ENCODE results near the gene HECTD2.

The HECTD2 gene

DNA sequence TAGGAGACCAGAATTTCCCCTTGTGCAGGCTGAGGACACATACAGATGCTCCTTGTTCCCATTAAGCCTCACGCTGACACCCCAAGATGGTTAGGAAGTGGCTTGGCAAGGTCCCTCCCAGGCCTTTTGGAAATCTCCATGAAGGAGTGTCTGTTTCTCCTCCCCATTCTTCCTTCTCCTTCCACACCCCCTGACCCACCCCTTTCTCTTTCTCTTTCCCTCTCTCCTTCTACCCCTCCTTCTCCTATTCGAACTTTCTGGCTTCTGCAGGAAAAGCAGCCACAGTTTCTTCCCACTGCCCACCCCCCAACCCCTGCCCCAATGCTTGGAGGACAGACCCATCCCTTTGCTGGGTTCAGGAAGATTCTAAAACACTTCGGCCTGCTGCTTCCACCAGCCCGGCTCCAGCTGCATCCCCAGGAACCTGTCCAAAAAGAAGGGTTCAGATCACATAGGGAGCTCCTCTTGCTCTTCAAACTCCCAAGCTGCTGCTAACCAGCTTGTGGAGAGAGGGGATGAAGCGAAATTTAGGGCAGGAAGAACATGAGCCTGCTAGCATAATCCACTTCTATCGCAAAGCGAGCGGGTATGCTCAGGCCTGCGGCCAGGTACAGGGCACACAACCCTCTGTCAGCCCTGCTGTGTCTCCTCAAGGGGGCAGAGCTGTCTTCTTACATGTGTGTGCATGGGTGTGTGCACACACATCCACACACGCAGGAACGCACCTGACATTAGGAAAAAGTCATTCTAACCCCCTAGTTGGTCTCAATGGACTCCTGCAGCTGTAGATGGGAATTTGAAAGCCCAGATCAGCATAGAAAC lies 142.3 kb downstream of the HECTD2 start:
- H3K27me3 ChIP-seq (replicated peaks; ENCODE audit: control insufficient read depth, insufficient read depth, low read length) = no peaks in the 10 kb centered on the region; the same call in 1 of the 2 replicates
- no peak for DNase-seq (ENCODE audit: extremely low read depth, insufficient read length)
- H3K36me3 ChIP-seq (ENCODE audit: control insufficient read depth, insufficient read depth, low read length) = no peaks in the 10 kb centered on the region
- TF ChIP-seq, protein P1, sequence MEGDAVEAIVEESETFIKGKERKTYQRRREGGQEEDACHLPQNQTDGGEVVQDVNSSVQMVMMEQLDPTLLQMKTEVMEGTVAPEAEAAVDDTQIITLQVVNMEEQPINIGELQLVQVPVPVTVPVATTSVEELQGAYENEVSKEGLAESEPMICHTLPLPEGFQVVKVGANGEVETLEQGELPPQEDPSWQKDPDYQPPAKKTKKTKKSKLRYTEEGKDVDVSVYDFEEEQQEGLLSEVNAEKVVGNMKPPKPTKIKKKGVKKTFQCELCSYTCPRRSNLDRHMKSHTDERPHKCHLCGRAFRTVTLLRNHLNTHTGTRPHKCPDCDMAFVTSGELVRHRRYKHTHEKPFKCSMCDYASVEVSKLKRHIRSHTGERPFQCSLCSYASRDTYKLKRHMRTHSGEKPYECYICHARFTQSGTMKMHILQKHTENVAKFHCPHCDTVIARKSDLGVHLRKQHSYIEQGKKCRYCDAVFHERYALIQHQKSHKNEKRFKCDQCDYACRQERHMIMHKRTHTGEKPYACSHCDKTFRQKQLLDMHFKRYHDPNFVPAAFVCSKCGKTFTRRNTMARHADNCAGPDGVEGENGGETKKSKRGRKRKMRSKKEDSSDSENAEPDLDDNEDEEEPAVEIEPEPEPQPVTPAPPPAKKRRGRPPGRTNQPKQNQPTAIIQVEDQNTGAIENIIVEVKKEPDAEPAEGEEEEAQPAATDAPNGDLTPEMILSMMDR (IDR thresholded peaks at IDR 0.05; ENCODE audit: insufficient read depth, low read length, poor library complexity, severe bottlenecking) = peak; percentile 21
- H3K4me3 ChIP-seq (replicated peaks; ENCODE audit: low read depth, low read length) = no peak overlapping the region

DNA sequence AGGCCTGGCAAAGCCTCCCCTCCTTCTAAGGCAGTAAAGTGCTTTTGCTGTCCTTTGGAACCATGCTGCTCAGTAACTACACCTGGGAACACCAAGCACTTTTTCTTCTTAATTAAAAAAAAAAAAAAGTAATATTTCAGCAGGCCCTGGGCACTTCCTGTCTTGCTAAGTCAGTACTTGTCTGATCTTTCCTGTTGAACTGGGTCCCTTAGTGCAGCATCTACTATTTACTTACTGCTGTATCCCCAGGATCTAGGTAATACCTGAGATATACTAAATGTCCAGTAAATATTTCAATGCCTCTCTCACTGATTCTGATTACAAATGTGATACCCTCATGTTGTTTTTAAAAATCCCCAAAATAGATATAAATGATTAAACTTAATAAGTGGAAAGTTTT lies 145.3 kb downstream of the HECTD2 start:
- no peak for DNase-seq (ENCODE audit: extremely low read depth, insufficient read length)
- TF ChIP-seq, protein P1 (IDR thresholded peaks at IDR 0.05; ENCODE audit: insufficient read depth, low read length, poor library complexity, severe bottlenecking) = no peak
- no peak overlapping the region for H3K4me3 ChIP-seq (replicated peaks; ENCODE audit: low read depth, low read length)

DNA sequence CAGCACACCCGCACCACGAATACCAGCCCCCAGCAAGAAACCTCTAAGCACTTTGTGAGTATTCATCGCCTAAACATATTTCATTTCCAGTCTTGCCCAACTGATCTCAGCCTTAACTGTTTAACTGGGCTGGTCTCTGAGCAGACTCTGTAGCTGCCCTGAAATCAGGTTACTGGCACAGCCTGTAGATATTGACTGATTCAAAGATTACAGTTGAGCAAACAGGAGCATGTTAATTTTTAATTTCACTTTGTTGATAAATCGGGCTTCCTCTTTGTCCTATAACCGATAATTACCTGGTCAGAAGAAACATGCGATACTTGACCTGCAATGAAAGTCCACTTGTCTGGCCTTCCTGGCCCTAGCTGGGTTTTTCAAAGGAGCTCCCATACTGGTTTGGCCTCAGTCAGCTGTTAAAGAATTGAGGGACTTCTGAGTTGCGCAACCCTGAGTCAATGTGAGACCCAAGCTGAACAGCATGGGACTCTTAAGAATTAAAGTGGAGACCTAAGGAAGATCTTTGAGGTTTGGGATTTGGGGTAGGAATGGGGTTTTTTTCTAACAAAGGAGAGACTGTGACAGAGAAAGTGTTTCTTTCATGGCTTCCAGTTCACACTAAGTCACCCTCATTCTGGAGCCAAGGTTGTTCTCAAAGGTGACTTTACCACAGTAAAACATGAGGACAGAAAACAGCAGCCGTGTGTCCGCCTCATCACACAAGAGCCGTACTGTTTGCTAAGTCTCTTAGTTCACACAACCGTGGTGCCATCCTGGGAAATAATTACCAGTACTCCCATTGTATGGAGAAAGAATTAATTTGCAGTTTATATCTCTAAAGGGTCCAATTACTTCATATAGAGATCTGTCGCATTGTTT lies 146.8 kb downstream of the HECTD2 start:
- no peak for DNase-seq (ENCODE audit: extremely low read depth, insufficient read length)
- H3K4me3 ChIP-seq (replicated peaks; ENCODE audit: low read depth, low read length) = no peak overlapping the region
- H3K36me3 ChIP-seq (ENCODE audit: control insufficient read depth, insufficient read depth, low read length) = no peaks in the 10 kb centered on the region
- TF ChIP-seq, protein P1 (IDR thresholded peaks at IDR 0.05; ENCODE audit: insufficient read depth, low read length, poor library complexity, severe bottlenecking) = no peak
- no peaks in the 10 kb centered on the region for H3K27me3 ChIP-seq (replicated peaks; ENCODE audit: control insufficient read depth, insufficient read depth, low read length)

More for the DNA sequence above, 145.3 kb downstream of the HECTD2 start:
- Histone ChIP-seq H3K36me3 (ENCODE audit: control insufficient read depth, insufficient read depth, low read length) (no peaks in the 10 kb centered on the region), H3K27me3 (replicated peaks; ENCODE audit: control insufficient read depth, insufficient read depth, low read length) (no peaks in the 10 kb centered on the region)

DNA sequence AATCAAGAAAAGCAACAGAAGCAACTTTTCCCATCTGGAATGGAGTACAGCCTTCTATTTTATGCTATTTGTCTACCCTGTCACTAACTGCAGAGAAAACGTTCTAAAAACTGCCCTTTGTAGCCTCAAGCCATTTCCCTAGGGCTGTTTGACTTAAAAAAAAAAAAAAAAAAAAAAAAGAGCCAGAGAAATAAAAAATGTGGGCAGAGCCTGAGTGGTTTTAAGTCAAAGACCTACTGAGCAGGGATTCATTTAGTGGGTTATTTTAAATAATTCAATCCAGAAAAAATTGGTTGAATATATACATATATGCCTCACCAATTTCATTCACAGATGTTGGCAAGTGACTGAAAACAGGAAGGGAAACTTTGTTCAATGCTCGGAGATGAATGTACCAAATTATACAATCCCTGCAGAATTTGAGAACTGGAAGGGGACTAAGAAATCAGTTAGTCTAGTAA lies 147.5 kb downstream of the HECTD2 start:
- Histone ChIP-seq H3K36me3 (ENCODE audit: control insufficient read depth, insufficient read depth, low read length) (no peaks in the 10 kb centered on the region), H3K27me3 (replicated peaks; ENCODE audit: control insufficient read depth, insufficient read depth, low read length) (no peaks in the 10 kb centered on the region), H3K4me3 (replicated peaks; ENCODE audit: low read depth, low read length) (no peak overlapping the region)
- TF ChIP-seq, protein P1 (IDR thresholded peaks at IDR 0.05; ENCODE audit: insufficient read depth, low read length, poor library complexity, severe bottlenecking) = no peak
- DNase-seq (ENCODE audit: extremely low read depth, insufficient read length) = no peak

DNA sequence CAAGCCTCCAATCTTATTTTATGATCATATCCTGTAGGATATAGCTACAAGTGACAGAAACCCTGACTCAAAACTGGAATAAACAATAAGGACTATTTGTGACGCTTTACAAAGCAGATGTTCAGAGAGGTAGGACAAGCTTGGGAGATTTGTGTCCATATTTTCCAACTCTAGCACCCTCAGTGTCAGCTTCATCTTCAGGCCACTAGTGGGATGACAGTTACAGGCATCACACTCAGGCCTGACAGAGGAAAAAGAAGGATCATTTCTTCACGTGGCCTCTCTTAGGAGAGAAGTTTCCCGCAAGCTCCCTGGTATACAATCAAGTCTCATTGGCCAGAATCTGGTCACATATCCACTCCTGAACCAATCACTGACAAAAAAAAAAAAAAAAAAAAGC lies 148.3 kb downstream of the HECTD2 start:
- no peaks in the 10 kb centered on the region for H3K27me3 ChIP-seq (replicated peaks; ENCODE audit: control insufficient read depth, insufficient read depth, low read length)
- no peaks in the 10 kb centered on the region for H3K36me3 ChIP-seq (ENCODE audit: control insufficient read depth, insufficient read depth, low read length)
- TF ChIP-seq, protein P1 (IDR thresholded peaks at IDR 0.05; ENCODE audit: insufficient read depth, low read length, poor library complexity, severe bottlenecking) = no peak
- no peak overlapping the region for H3K4me3 ChIP-seq (replicated peaks; ENCODE audit: low read depth, low read length)
- DNase-seq (ENCODE audit: extremely low read depth, insufficient read length) = no peak

All from GM06990 (cell line).